Activated CD4-positive, alpha-beta T cell treated with anti-CD3 and anti-CD28 coated beads, Interleukin-2, amount 50 U/mL, for 24 hours (primary cell): Measurements from ENCODE around the gene WNT3A.

ENCODE experiments used
- DNase-seq, 2 donors: peaks; one replicate each; pipeline ENCODE4 v3.0.0-alpha.2; 2020; ENCODE audit warnings: low read depth in 1 of 2, low spot score in 1 of 2

Gene WNT3A

DNA sequence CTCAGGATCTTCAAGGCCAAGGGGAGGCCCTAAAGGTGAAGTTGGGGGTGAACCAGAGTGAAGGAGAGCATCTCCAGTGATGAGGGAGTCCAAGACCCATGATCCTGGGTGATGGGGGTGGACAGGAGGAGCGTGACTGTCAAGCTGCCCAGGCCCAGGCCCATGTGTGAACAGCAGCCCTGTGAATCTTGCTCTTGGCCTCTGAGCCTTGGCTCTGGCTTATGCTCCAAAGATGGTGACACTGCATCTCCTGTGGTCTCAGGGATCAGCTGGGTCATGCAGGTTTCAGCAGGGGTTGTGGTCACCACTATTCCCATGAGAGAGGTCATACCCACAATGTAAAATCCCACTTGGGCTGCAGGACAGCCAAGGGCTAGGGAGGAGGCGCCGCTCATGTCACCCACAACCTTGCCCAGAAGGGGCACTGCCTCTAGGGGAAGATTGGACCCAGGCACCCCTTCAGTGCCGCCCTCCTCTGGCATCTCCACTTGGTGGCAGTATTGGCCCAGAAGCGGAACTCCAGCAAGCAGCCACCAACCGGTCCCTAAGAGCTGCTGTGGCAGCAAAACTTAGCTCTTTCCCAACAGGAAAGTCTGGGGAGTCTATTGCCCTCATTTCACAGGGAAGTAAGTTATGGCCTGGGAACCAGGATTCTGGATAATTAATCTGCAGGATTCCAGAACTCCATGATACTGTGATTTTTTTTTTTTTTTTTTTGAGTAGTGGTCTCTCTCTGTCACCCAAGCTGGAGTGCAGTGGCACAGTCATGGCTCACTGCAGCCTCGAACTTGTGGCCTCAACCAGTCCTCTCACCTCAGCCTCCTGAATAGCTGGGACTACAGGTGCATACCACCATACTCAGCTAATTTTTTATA, 7.5 kb upstream of the WNT3A start:
- peak; percentile 29 to 63 for DNase-seq

DNA sequence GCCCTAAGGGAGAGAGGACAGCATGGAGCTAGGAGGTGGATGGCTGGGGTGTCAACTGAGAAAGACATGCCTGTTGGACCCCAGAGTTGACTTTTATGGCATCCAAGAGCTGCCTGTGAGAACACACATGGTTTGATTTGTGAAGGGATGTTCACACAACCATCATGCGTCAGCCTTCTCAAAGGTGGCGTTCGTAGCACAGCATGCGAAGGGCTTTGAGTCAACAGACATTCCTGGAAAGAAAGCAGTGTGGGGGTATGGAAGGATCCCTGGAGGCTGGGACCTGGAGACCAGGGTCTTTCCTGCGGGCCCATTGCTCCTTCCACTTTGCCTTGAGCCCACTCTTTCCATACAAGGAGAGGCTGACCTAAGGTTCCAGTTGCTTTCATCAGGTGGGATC, 6.4 kb upstream of the WNT3A start:
- DNase-seq = no peak

DNA sequence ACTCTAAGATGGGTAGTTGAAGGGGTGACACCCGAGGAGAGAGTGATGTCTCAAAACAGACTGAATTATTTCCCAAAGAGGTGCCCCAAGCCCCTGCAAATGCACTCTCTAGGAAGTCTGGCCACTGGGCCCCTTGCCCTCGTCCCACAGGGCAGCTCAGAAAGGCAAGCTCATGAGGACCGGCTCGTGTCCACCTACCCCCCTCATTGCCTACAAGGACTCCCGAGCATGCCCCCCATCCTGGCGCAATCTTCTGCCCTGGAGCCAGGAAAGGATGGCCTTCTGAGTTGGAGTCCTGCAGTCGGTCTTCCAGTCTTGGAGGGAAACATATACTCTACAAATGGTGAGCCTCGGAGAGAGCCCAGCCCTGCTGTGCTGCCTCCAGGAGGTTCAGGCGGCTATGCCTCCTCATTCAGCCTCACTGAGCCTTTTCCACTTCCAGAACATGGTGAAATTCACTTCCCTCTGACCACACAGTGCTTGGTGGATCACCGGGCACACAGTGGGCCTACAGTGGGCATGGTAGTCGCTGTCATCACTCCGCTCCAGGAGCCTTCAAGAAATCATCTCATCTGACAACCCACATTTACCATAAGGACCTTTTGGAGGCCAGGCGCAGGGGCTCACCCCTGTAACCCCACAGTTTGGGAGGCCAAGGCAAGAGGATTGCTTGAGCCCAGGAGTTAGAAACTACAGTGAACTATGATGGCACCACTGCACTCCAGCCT, 5.8 kb upstream of the WNT3A start:
- no peak for DNase-seq

DNA sequence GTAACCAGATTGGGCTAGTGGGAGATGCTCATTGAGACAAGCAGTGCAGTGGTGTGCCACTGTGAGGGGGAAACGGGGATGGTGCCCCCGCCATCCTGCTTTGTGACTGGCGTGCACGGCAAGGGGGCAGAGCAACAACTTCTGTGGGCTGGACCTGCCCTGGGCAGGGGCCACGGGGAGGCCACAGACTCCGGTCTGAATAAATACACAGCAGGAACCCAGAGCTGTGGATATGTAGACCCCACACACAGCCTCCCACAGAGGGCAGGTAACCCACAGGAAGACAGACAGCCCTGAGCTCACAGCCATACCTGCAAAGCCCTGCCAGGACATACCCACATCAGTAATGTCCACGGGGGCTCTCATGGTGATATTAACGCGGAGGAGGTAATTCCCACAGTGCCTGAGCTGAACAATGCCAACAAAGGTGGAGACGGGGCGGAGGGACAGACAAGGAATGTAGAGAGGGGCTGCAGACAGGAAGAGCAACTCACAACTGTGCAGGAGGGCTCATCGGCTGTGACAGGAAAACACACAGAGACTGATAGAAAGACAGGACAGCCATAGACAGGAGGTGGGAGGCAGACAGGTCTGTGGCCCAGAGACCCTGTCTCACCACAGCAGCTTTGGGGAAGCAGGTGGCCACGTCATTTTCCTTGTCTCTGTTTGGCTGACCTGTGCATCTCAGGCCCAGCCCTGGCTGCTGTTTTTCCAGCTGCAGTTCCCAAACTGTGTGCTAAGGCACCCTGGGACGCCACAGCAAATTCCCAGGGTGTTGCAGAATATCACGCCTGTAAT, 4.9 kb upstream of the WNT3A start:
- no peak for DNase-seq

DNA sequence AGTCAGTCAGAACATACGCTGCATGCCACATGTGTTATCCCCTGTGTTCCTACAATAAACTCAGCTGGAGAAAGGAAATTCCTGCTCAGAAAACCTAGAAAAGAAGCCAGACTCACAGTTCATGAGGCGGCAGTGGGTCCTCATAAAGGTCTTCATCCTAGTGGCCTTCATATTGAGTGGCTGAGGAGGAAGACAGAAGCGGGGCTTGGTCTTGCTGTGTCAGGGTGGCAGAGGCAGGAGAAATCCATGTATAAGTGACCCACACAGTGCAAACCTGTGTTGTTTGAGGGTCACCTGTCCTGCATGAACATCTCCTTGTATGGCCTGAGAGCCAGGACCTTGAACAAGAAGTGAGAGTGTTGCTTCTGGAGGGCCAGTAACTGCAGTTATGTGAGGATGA, 4.0 kb upstream of the WNT3A start:
- no peak for DNase-seq

DNA sequence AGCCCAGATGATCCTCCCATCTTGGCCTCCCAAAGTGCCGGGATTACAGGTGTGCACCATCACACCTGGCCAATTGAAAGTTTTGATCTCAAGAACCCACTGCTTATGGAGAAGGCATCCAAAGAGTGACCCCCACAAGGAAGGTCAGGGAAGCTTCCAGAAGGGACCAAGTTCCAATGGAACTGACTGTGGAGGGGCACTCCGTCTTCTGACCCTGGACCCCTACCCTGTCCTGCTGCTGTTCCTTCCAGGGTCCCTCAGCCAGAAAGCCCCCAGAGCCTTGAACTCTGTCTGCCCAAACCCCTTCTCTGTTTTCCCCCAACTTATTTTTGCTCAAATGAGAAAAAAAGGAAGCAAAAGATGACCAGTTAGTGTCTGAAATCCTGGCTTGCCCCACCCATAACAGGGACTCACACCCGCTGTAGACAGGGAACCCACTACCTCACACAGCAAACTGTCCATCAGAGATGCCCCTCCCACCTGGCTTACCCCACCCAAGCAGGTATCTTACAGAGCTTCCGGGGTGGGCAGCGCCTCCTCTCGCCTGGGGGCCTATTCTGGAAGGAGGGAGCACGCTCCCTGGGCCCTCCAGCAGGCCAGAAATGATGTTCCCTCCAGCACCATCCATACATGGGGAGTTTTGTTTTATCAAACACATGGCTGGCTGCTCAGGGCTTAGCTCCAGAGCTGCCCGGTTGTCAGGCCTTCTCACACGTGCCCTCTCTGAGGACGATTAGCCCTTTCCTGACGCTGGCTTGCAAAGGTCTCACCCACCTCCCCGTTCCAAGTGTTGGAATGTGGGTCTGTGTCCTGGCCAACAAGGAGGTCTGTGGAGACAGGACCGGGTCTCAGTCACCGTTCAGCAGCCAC, 3.1 kb upstream of the WNT3A start:
- DNase-seq = no peak

DNA sequence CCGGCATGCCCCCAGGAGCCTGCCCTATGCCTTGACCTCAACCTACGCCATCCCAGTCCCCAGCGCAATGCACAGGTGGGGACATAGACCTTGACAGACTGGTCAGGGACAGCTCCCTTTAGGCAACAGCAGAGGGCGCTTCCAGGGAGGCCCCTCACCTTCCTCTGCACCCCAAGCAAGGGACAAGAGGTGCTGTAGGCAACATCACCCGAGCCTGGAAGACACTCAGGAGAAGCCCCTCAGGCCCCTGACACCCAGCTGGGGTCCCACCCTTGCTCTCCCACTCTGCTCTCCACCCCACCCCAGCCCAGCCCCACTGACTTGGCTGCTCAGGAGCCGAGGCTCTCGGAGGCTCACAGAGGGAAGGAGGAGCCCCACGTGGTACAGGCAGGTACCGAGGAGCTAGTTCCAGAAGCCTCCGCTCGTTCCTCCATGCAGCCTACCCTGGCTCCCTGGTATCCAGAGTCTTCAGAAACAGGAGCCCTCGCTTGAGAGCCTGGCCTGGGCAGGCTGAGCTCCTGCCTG, 2.4 kb upstream of the WNT3A start:
- no peak for DNase-seq

DNA sequence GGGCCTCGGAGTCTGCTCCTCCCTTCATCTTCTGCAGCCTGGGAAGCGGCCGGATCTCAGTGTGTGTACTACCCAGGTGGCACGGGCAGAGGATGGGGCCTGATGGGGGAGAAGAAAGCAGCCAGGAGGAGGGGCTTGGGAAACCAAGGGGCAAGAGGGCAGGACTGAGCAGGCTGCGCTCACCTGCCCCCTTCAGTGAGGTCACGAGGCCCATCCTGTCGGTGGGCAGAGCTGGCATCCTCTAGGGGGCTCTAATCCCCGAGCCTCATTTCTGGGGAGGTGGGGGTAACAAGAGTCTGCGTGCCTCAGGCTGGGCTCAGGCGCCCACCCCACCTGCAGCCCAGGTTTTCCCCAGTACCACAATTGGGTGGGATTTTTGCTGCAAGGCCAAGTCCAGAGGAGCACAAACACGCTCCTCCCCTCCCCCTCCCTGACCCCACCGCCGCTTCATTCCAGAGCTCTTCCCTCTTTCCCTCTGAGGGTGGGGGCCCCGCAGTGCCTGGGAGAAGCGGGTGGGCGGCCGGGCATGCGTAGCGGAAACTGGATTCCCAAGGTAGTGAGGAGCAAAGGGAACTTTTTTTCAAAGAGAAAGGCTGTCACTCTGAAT, 1.8 kb upstream of the WNT3A start:
- DNase-seq = no peak

DNA sequence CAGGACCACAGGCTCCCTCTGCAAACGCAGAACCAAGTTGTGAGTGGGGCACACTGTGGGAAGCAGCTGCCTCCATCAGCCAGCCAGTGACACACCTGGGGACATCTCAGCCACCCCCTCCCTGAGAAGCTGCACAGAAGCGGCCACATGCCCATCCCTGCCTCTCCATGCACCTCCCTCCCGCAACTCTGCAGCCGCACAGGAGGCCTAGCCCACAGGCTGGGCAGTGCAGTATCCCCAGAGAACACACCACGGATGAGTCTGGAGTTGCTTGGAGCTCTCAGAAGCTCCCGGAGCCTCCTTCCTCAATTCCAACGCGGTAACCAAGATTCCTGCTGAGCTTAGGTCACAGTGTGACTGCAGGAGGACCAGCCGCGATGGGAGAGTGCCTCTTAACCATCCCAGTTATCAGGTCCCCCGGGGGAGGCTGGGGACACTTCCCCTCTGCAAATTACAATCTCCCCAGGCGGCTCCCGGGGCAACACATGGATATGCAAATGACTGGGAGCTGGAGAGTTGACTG, 1.2 kb upstream of the WNT3A start:
- no peak for DNase-seq

DNA sequence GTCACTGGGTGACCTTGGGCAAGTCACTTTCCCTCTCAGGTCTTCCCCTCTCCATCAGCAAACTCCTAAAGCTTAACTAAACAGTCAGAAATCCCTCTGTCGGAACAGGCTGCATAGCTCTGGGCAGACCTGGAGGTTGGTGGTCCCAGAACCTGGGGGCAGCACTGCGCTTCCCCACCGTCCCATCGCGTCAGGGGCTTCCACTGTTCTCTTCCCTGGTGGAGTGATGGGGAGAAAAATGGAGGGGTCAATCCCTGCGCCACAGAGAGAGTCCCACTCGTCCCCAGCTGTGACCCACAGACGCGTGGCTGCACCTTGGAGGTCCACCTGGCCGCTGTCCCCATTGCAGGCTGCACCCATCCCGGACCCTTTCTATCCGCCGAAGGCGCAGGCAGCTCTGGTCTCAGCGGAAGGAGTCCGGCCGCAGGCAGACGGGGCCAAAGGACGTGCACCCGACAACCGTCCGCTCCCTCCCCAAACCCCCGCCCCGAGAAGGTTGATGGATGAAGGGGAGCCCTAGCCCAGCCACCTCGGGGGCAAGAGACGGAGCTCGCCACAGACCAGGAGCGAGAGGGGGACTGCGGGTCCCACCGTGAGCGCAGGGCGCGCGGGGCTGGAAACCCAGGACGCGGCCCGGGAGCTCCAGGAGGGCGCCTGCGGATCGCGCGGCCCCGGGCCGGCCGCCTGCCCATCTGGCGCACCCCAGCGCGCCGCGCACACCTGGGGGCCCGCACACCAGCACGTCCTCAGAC, 588 bp upstream of the WNT3A start:
- no peak for DNase-seq

DNA sequence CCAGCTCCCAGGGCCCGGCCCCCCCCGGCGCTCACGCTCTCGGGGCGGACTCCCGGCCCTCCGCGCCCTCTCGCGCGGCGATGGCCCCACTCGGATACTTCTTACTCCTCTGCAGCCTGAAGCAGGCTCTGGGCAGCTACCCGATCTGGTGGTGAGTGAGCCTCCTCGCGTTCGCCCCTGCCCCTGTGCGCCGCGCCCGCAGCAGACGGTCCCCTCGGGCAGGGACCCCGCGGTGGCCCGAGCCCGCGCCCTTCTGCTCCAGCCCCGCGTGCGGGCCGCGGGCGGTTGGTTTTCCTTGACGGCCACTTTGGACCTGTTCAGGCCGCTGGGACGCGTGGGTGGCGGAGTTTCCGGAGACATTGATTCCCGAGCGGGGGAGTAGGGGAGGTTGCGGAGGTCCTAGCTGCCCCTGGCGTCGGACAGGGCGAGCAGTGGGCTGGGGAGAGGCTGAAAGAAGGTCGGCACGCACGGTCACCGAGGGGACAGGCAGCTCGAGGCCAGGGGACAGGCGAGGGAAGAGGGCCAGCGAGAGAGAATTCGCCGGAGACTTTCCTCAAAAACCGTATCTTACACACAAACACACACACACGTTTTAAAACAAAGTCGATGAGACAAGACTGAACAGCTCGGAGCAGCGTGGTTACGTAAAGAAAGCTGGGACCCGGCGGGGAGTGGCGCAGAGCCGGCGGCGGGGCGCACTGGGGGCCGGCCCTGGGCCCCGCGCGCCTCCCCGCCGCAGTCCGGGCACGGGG, 427 bp downstream of the WNT3A start:
- no peak for DNase-seq

DNA sequence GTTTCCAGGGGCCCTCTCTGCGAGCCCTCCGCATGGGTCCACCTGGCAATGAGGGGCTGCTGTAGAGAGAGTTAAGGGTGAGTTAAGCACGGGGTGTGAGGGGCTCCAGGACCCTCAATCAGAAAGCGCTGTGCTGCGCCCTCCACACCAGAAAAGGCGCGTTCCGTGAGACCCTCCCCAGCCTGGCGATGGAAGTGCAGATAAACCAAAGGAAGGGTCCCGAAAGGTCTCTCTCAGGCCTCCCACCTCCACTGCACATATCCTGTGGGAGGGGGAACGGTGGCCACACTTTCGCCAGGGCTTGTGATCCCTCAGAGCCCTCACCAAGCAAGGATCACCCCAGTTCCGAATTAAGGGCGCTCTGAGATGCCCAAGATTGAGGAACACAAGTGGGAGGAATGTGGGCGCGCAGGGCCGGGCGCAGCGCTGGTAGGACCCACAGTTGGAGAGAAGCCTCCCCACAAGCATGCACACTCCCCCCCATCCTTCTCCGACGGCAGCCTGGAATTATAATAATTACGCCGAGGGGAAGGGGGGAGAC, 1.1 kb downstream of the WNT3A start:
- DNase-seq = no peak

DNA sequence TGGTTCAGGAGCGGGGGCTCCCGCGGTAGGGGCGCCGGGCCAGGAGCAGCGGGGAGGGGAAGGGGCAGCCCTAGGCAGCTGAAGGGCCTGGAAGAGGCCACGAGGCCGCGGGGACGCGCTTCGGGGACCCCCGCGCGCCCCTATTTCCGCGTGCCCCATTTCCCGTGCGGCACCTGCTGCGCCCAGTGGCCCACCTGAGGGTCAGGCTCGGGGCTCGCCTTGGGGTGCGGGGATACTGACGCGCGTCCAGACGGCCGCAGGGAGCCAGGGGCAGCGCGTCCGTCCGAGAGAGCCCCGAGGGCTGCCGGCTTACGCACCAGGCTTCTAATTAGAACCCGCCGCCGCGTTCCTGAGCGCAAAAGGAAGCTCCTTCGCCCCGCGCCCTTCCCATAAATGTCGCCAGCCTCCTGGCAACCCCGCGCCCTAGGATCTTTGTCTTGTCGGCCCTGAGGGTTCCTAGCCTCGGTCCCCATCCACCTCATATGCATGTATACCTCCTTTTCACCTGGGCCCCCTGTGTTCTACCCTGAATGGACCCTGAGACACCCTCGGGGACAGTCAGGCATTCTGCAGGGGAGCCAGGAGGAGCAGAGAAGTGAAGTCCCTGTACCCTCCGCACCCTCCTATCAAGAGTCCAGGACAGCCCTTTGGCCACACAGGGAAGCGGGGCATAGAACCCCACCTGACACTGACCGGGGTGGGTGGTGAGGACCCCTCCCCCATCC, 1.8 kb downstream of the WNT3A start:
- no peak for DNase-seq

DNA sequence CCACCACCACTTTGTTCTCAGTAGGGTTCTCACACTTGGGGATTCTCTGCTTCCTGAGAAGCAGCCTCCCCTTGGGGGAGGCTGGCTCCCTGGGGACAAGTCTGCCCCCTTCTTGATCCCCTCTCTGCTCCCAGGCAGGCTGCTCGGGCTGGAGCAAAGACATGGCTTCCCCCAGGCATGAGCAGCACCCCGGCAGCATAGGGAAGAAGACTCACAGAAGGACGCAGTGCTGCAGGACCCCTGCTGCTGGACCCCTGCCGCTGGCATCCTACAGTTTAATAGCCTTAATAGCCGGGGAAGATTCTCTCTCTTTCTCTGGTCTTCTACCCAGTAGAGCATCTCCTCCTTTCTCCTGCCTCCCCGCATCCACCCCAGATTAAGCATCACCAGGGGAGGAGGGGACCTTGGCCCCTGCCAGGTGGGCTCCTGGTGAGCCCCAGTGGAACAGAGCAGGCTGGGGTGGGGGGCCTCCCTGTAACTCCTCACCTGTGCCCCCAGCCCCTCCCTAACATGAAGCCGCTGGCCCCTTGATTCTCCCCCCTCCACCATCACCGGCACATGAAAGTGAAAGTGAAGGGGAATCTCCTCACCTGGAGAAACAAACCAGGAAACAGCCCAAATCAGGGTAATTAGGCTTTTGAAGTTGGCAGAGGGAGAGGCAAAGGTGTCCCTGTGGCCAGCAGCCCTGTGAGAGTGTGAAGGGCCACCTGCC, 2.5 kb downstream of the WNT3A start:
- DNase-seq = no peak

DNA sequence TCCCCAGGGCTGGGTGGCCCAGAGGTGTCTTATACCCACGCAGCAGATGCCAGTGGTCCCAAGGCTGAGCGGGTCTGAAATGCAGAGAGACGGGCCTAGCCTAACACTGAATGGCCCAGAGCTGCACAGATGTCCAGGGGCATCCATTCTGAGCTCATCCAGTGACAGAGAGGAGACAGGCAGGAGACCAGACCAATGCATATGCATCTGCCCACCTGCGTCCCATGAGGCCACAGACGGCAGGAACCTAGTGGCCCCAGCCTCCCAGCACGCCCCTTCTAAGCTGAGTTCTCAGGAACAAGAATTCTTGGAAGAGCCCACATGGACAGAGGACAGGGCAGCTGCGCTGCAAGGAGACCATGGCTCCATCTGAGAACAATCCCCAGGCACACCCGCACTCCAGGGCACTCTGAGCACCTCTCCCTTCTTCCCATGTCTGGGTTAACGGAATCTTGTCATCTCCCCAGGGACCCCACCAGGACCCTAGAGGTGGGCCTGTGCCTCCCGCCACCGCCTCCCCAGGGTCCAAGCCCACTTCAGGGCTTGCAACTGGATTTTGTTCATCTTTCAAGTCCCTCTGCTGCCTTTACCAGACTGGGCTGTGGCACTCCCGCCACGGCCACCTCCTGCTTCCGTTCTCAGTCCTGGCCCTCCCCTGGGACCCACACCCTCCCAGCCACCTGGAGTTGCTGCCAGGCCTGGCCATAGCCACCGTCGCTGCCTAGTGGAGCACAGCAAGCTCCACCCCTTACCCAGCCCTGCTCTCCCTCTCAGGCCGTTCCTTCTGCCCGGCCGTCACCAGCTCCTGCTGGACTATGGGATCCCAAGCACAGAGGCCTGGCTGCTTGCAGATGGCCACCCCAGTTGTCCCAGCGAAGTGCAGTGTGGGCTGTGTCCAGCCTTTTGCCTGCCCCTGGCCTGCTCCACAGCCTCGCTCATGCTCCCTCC, 3.3 kb downstream of the WNT3A start:
- DNase-seq = no peak

DNA sequence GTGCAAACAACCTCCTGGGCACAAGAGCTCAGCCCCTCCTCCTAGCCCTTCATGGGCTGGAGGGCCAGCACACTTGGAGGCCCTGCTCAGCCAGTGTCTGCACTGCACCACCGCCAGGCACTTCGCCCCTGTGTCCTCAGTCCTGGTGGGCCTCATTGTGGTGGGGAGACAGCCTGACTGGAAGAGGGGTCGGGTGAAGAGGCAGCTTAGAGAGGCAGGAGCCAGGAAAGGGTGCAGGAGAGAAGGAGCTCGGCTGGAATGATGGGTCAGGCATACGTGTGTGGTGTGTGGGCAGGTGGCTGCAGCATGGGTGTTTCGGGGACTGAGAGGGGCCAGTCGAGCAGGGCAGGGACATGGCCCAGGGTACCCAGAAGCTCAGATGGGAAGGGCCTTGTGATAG, 4.1 kb downstream of the WNT3A start:
- no peak for DNase-seq
